Lower lobe of right lung (tissue), 2 donors: Measurements from ENCODE around the gene MAGI2. TPM values are rescaled to one million over a fixed set of nuclear protein-coding genes. Genes with fewer than 3 reads are reported as not detected.

ENCODE experiments used
- ATAC-seq, 2 donors: fragments of 200-7000 bp; cut with Tn5 transposase; one replicate each; pipeline ENCODE4 v1.9.1; 2020 to 2022; ENCODE audit warnings: mild to moderate bottlenecking in 2 of 2, moderate library complexity in 2 of 2
- DNase-seq: peaks from one replicate; pipeline ENCODE4 v3.0.0-alpha.2; 2020
- H3K27ac ChIP-seq: fragments of 200-600 bp; one replicate; pipeline ENCODE4 v1.8.0; 2022
- H3K27me3 ChIP-seq: fragments of 200-600 bp; one replicate; pipeline ENCODE4 v1.8.0; 2022; ENCODE audit warnings: low read depth
- H3K36me3 ChIP-seq: fragments of 200-600 bp; one replicate; pipeline ENCODE4 v1.8.0; 2022; ENCODE audit warnings: mild to moderate bottlenecking
- H3K4me1 ChIP-seq: fragments of 200-600 bp; one replicate; pipeline ENCODE4 v1.8.0; 2022
- H3K4me3 ChIP-seq: fragments of 200-600 bp; one replicate; pipeline ENCODE4 v1.8.0; 2022; ENCODE audit warnings: mild to moderate bottlenecking
- H3K9me3 ChIP-seq: fragments of 200-600 bp; one replicate; pipeline ENCODE4 v1.8.0; 2022
- CTCF ChIP-seq: fragments of 200-600 bp; IDR thresholded peaks from one replicate; pipeline ENCODE4 v1.8.0; 2022; ENCODE audit warnings: antibody characterized with exemption, mild to moderate bottlenecking
- intact Hi-C: fragments of 100-400 bp; cut with DNase I; formaldehyde crosslinking; loops from one replicate; pipeline ENCODE4 v1.11.0; 2022
- total RNA-seq: library from RNA; stranded (reverse); fragmentation: NEBNext Ultra II Directional; extraction: Animal tissue kit (Norgen Biotek cat#: 25700); gene quantifications from one replicate; pipeline ENCODE4 v1.2.1, GENCODE V29; 2021
- donor health status: DM: no; HTN: yes; CAD: no; lungs with severe emphysema.

Gene MAGI2
- total RNA-seq, 1 donor from 2014 or later, result 15.3 TPM

DNA sequence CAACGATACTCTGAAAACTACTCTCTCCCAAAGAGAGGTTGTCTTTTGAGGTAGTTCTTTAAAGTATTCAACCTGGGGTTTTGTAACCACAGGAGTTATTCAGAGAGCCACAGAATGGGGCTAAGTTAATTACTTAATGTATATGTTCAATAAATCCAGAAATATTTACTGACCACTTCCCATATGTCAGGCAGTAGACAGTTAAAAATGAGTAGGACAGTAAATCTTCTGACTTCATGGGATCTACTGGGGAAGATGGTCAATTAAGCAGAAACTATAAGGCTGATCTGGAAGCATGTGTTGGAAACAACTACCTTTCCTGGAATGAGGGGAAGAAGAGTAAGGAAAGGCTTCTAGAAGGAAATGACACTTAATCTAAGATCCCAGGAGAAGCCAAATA is 167.7 kb downstream of the MAGI2 start:
- ATAC-seq, result no peak
- H3K4me1 ChIP-seq, result no peaks in the 10 kb centered on the region
- intact Hi-C loops, result no loop called here
- DNase-seq, result no peak
- no peaks in the 10 kb centered on the region for H3K27me3 ChIP-seq
- no peak for TF ChIP-seq CTCF
- H3K4me3 ChIP-seq, result no peak overlapping the region
- no peak overlapping the region for H3K27ac ChIP-seq
- H3K9me3 ChIP-seq, result no peaks in the 10 kb centered on the region
- no peaks in the 10 kb centered on the region for H3K36me3 ChIP-seq

DNA sequence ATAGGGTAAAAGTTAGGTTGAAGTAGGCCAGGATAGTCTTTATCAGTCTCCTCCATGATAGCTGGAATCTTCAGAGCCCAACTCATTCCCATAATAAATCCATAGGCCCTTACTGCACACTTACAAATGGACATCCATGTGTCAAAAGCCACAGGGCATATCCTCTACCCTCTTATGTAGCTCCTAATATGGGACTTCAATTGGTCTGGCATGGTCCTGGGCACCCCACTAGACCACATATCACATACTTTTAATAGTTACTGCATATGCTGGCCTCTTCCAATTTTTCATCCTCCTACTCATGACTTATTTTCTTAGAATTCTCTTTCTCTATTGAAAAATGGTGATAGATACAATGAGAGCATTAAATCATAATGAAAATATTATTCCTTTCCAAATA is 169.3 kb downstream of the MAGI2 start:
- no peaks in the 10 kb centered on the region for H3K36me3 ChIP-seq
- no peaks in the 10 kb centered on the region for H3K4me1 ChIP-seq
- H3K27ac ChIP-seq, result no peak overlapping the region
- intact Hi-C loops, result no loop called here
- H3K27me3 ChIP-seq, result no peaks in the 10 kb centered on the region
- TF ChIP-seq CTCF, result no peak
- H3K4me3 ChIP-seq, result no peak overlapping the region
- no peaks in the 10 kb centered on the region for H3K9me3 ChIP-seq
- ATAC-seq, result no peak
- DNase-seq, result no peak

GRCh38 chr7:79282882-79283602 is 170.4 kb downstream of the MAGI2 start:
- no peak overlapping the region for H3K27ac ChIP-seq
- H3K4me3 ChIP-seq, result no peak overlapping the region
- H3K27me3 ChIP-seq, result no peaks in the 10 kb centered on the region
- intact Hi-C loops, result no loop called here
- no peak for TF ChIP-seq CTCF
- H3K36me3 ChIP-seq, result no peaks in the 10 kb centered on the region
- DNase-seq, result no peak
- peak in 1 of 2 donors; percentile 70 for ATAC-seq
- H3K4me1 ChIP-seq, result no peaks in the 10 kb centered on the region
- no peaks in the 10 kb centered on the region for H3K9me3 ChIP-seq

- Histone ChIP-seq H3K4me1 (no peaks in the 10 kb centered on the region), H3K9me3 (no peaks in the 10 kb centered on the region), H3K27ac (no peak overlapping the region), H3K27me3 (no peaks in the 10 kb centered on the region), H3K4me3 (no peak overlapping the region), H3K36me3 (no peaks in the 10 kb centered on the region)
- ATAC-seq (peak; percentile 65 to 92), DNase-seq (no peak)
- peak; percentile 33 for TF ChIP-seq CTCF
- intact Hi-C loops, result no loop called here
Measured at GRCh38 chr7:79282070-79282694, 171.3 kb downstream of the MAGI2 start.

GRCh38 chr7:79281426-79281825 is 172.0 kb downstream of the MAGI2 start:
- Histone ChIP-seq H3K9me3 (no peaks in the 10 kb centered on the region), H3K4me3 (no peak overlapping the region), H3K36me3 (no peaks in the 10 kb centered on the region), H3K27ac (no peak overlapping the region), H3K4me1 (no peaks in the 10 kb centered on the region), H3K27me3 (no peaks in the 10 kb centered on the region)
- ATAC-seq, result no peak
- no peak for DNase-seq
- intact Hi-C loops, result no loop called here
- TF ChIP-seq CTCF, result no peak
